ENCODE data around the gene RPS6KA2.

Gene RPS6KA2

DNA sequence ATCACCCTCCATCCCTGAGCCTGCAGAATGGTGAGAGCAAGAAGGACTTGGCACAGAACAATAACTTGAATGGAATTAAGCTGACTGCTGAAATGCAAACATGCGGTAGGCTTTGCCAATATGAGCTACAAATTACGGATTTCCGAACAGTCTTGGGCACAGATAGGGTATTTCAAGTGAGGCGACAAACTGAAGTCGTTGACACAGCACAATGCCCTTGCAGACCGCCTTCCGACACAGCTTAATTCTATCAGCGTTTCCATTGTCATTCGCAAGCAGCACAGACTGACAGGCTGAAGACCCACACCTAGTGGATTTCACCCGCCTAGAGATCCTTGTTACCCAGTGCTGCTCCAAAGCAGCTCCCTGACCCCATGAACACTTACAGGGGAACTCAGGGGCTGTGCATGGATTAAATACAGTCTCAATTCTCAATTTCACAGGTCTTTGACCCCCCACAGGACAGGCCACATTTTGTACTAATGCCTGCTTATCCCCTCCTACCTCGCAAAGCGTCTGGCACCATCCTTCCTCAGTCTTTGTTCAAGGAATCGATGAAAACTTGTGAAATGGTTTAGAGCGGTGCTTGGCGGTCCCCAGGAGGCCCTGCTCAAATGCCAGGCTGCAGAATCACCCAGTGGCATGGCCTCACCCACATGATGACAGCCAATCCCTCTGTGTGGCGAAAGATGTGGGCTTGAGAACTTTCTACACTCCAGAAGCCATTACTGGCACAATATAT lies 75.1 kb downstream of the RPS6KA2 start:
- H3K36me3 ChIP-seq = no peaks in the 10 kb centered on the region
- H3K27ac ChIP-seq = no peak overlapping the region
- no peak for DNase-seq
- intact Hi-C loops (cut with DNase I; ENCODE audit: low total_unique reads) = no loop called here
- no peaks in the 10 kb centered on the region for H3K27me3 ChIP-seq
- H3K9me3 ChIP-seq = no peaks in the 10 kb centered on the region
- TF ChIP-seq, protein P1, sequence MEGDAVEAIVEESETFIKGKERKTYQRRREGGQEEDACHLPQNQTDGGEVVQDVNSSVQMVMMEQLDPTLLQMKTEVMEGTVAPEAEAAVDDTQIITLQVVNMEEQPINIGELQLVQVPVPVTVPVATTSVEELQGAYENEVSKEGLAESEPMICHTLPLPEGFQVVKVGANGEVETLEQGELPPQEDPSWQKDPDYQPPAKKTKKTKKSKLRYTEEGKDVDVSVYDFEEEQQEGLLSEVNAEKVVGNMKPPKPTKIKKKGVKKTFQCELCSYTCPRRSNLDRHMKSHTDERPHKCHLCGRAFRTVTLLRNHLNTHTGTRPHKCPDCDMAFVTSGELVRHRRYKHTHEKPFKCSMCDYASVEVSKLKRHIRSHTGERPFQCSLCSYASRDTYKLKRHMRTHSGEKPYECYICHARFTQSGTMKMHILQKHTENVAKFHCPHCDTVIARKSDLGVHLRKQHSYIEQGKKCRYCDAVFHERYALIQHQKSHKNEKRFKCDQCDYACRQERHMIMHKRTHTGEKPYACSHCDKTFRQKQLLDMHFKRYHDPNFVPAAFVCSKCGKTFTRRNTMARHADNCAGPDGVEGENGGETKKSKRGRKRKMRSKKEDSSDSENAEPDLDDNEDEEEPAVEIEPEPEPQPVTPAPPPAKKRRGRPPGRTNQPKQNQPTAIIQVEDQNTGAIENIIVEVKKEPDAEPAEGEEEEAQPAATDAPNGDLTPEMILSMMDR (IDR thresholded peaks at IDR 0.05) = no peak
- no peak overlapping the region for H3K4me3 ChIP-seq
- peaks cover 0 to 22% (median 0%) of the 10 kb centered on the region in 4 donors for H3K4me1 ChIP-seq

DNA sequence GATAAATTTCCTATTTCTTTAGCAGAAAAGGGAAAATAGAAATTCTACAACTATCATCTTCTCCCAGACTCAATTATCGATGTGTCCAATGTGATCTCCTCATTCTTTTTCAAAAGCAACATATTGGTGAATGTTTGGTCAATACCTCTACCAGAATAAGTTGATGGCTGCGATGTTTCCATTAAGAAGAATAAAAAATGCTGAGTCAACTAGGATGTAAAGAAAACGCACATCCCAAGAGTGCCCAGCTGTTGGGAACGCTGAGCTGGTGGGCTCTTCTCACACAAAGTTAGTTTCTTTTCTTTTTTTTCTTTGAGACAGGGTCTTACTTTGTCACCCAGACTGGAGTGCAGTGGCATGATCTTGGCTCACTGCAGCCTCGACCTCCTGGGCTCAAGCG lies 80.4 kb downstream of the RPS6KA2 start:
- H3K27ac ChIP-seq = no peak overlapping the region
- no peaks in the 10 kb centered on the region for H3K36me3 ChIP-seq
- H3K27me3 ChIP-seq = no peaks in the 10 kb centered on the region
- intact Hi-C loops (cut with DNase I; ENCODE audit: low total_unique reads) = no loop called here
- no peak overlapping the region for H3K4me3 ChIP-seq
- no peaks in the 10 kb centered on the region for H3K4me1 ChIP-seq
- no peak for DNase-seq
- TF ChIP-seq, protein P1 (IDR thresholded peaks at IDR 0.05) = no peak
- peaks cover 0 to 3% (median 0%) of the 10 kb centered on the region in 3 donors for H3K9me3 ChIP-seq

DNA sequence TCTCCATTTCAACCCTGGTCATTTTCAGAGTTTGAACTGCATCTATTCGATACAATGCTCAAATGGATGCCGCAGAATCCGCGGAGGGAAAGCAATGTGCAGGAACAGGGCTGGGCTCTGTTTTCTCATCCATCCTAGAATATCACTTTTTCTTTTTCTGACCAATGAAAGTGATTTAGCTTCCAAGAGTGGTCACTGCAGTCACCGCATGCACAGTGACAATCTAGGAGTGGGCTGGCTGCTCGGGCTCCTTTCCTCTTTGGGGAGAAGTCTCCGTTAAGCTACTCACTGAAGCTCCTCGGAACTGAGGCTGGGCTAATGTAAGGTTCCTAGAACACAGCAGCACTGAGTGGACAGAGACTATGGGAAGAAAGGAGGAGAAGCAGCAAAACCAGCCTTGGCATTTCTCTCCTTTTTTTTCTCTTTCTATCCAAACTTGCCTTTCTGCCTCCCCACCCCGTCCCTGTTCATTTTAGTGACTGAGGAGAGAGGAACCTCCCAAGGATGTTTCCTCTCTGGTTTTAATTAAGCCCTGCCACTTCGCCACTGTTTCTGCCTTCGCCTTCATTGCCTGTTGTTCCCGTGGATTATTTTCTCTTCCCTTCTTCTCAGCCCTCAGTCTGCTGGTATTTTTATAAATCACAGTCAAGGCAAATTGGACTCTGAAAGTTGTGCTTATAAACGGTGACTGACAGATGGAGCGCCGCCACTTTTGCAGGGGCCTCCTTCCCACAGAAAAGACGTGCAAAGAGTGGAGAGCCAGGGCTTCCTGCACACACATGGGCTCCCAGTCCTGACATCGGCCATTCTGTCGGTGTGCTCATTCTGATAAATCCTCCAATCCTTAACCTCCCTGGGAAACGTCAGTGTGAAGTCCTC lies 81.7 kb downstream of the RPS6KA2 start:
- Histone ChIP-seq H3K36me3 (no peaks in the 10 kb centered on the region), H3K9me3 (peaks cover 0 to 3% (median 0%) of the 10 kb centered on the region in 3 donors), H3K4me1 (no peaks in the 10 kb centered on the region), H3K27ac (no peak overlapping the region), H3K27me3 (no peaks in the 10 kb centered on the region), H3K4me3 (no peak overlapping the region)
- TF ChIP-seq, protein P1 (IDR thresholded peaks at IDR 0.05) = no peak
- intact Hi-C loops (cut with DNase I; ENCODE audit: low total_unique reads) = no loop called here
- peak in 1 of 2 donors; percentile 5 for DNase-seq

DNA sequence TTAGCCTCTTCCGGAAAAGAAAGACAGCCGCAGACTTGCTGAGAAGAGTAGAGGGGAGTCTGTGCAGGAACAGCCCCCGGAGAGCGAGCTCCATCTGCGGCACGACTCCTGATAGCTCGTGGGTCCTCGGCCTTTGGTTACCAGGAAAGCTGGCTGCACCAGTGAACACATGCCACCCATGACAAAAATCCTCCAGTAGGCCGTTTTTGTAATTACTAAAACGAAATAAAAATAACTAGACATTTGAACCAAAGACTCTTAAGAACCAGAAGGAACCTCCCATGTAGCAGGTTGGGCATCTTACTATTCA lies 82.8 kb downstream of the RPS6KA2 start:
- DNase-seq = peak in 1 of 2 donors; percentile 15
- no peak overlapping the region for H3K4me3 ChIP-seq
- intact Hi-C loops (cut with DNase I; ENCODE audit: low total_unique reads) = no loop called here
- no peaks in the 10 kb centered on the region for H3K4me1 ChIP-seq
- H3K27ac ChIP-seq = no peak overlapping the region
- peaks cover 0 to 3% (median 0%) of the 10 kb centered on the region in 3 donors for H3K9me3 ChIP-seq
- TF ChIP-seq, protein P1 (IDR thresholded peaks at IDR 0.05) = no peak
- H3K36me3 ChIP-seq = no peaks in the 10 kb centered on the region
- H3K27me3 ChIP-seq = no peaks in the 10 kb centered on the region

DNA sequence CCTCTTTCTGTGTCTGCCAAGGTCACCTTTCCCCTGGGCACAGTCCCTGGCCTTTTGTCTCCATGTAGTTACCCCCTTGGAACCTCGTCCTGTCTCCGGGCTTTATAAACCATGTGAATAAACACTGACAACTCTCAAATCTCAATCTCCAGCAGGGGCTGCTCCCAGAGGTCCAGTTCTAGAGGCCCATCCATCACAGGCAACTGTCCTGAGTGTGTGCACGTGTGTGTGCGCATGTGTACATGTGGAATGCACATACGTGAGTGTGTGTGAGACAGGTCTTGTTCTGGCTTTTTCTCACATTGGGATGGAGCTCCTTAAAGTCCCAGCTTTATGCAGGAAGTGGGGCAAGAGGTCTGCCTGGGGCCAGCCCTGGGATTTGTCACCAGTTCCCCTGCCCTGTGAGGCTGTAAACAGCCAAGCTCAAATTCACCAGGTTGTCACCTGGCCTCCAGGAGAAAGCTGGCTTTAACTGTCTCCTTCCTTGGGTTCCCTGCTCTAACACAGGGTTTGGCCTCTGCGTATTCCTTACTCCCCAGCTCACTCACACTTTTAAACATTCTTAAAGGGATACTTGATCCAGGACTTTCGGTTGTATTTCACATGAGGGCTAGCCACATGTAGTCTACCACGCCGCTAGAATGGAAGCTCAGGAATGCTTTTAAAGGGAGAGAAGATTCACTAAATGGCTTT lies 83.3 kb downstream of the RPS6KA2 start:
- H3K4me3 ChIP-seq = no peak overlapping the region
- no peaks in the 10 kb centered on the region for H3K4me1 ChIP-seq
- no peaks in the 10 kb centered on the region for H3K36me3 ChIP-seq
- no peak overlapping the region for H3K27ac ChIP-seq
- TF ChIP-seq, protein P1 (IDR thresholded peaks at IDR 0.05) = no peak
- no peaks in the 10 kb centered on the region for H3K27me3 ChIP-seq
- H3K9me3 ChIP-seq = peaks cover 0 to 3% (median 0%) of the 10 kb centered on the region in 3 donors
- intact Hi-C loops (cut with DNase I; ENCODE audit: low total_unique reads) = no loop called here
- DNase-seq = peak in 1 of 2 donors; percentile 12
